GM12873 (cell line): ENCODE measurements around the gene SCN2B.
A peak's percentile ranks its signal among the peaks of the same experiment; 100 is the strongest.

Experiments
- TF ChIP-seq, protein P1 (sequence below): IDR thresholded peaks from 2 replicates; pipeline ENCODE4 v1.5.1; 2012; ENCODE audit warnings: low read depth, mild to moderate bottlenecking, moderate library complexity, low read length, control low read depth; ENCODE audit not compliant: insufficient read depth; ENCODE audit errors: missing control alignments

SCN2B gene

GRCh38 chr11:118175031-118175992 lies 1.1 kb downstream of the SCN2B start:
- TF ChIP-seq, protein P1, sequence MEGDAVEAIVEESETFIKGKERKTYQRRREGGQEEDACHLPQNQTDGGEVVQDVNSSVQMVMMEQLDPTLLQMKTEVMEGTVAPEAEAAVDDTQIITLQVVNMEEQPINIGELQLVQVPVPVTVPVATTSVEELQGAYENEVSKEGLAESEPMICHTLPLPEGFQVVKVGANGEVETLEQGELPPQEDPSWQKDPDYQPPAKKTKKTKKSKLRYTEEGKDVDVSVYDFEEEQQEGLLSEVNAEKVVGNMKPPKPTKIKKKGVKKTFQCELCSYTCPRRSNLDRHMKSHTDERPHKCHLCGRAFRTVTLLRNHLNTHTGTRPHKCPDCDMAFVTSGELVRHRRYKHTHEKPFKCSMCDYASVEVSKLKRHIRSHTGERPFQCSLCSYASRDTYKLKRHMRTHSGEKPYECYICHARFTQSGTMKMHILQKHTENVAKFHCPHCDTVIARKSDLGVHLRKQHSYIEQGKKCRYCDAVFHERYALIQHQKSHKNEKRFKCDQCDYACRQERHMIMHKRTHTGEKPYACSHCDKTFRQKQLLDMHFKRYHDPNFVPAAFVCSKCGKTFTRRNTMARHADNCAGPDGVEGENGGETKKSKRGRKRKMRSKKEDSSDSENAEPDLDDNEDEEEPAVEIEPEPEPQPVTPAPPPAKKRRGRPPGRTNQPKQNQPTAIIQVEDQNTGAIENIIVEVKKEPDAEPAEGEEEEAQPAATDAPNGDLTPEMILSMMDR: no peak

GRCh38 chr11:118174006-118174567 lies 2.4 kb downstream of the SCN2B start:
- TF ChIP-seq, protein P1: no peak

GRCh38 chr11:118172356-118172755 lies 4.1 kb downstream of the SCN2B start:
- TF ChIP-seq, protein P1: no peak

GRCh38 chr11:118171269-118172062 lies 5.0 kb downstream of the SCN2B start:
- TF ChIP-seq, protein P1: peak; percentile 91

GRCh38 chr11:118170882-118171268 lies 5.6 kb downstream of the SCN2B start:
- TF ChIP-seq, protein P1: no peak

DNA sequence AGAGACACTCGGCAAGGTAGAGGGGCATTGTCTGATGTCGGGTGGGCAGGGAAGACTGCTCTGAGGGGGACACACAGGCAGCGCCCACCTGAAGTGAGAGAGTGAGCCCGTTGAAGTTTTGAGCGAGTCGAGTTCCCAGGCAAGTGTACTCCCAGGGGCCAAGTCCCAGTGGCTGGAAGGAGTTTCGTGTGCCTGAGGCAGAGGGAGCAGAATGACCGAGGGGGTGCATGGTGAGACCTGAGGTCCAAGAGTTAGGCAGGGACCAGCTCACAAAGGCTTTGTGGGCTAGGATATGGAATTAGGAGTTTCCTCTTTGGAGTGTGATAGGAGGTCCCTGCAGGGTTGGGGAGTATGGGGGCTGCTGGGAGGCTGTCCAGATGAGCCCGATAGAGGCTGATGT lies 6.2 kb downstream of the SCN2B start:
- TF ChIP-seq, protein P1: no peak

DNA sequence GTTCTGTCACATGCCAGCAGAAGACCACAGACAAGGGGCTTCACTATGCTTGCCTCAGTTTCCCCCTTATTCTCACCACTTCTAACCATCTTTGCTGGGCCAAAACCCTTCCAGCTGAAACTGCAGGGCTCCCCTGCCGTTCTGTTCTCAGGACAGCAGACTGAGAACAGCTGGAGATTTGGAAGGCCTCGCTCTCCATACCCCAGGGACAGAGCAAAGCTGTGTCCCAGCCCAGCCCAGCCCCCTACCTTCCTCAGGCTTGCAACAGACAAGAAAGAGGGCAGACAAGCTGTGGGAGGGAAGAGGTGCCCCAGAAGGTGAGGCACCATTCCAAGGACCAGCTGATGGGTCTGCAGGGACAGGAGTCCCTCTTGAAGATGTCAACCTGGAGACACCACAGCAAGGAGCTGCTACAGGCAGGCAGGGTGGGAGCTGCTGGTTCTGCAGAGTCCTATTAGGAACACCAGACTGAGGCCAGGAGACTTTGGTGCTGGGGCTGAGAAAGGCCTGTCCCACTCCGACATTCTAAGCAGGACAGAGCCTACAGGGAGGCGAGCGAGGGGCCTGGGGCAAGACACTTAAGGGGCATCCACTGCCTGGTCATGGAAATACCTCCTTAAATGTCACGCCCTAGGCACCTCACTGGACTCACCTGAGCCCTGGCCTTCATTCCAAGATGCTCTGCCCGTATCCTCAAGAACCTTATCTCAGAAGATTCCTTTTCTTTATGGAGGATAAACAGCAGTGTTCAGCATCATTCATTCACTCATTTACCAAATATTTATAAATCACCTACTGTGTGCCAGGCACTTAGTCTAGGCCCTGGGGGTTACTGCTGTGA lies 6.9 kb downstream of the SCN2B start:
- TF ChIP-seq, protein P1: no peak
